Cardiac muscle cell (in vitro differentiated cells and primary cell): Measurements from ENCODE around the gene CHID1. TPM values are rescaled to one million over a fixed set of nuclear protein-coding genes. Genes with fewer than 3 reads are reported as not detected.

Experiments used
- DNase-seq, 2 donors: peaks; one replicate each; pipeline versions ENCODE4 v3.0.0 to v3.0.0-alpha.2; 2010 to 2017; ENCODE audit warnings: low read depth in 1 of 2, low spot score in 1 of 2
- H3K27ac ChIP-seq: fragments of 200-600 bp; sonication (generic); 2 replicates; pipeline ENCODE4 v1.5.1; 2016
- H3K27me3 ChIP-seq: fragments of 200-600 bp; sonication (generic); 2 replicates; pipeline ENCODE4 v1.6.0; 2016; ENCODE audit warnings: control low read depth
- H3K36me3 ChIP-seq: fragments of 200-600 bp; sonication (generic); 2 replicates; pipeline ENCODE4 v1.5.1; 2016; ENCODE audit warnings: control low read depth
- H3K4me1 ChIP-seq: fragments of 200-600 bp; sonication (generic); 2 replicates; pipeline ENCODE4 v1.8.1; 2017; ENCODE audit warnings: low read depth, mild to moderate bottlenecking, mixed run types
- H3K4me3 ChIP-seq: fragments of 200-600 bp; sonication (generic); 2 replicates; pipeline ENCODE4 v1.5.1; 2016; ENCODE audit warnings: mild to moderate bottlenecking
- H3K9me3 ChIP-seq: fragments of 200-600 bp; sonication (generic); 2 replicates; pipeline ENCODE4 v1.5.1; 2017; ENCODE audit warnings: low read depth, mild to moderate bottlenecking, control low read depth
- CTCF ChIP-seq: IDR thresholded peaks from 2 replicates; pipeline ENCODE4 v1.5.1; 2012; ENCODE audit warnings: low read depth, mild to moderate bottlenecking, low read length
- polyA plus RNA-seq: library from polyadenylated mRNA; unstranded; fragments of >200 nt; fragmentation: Nextera tagmentation; extraction: Ambion mirVana; gene quantifications from 2 replicates; pipeline ENCODE4 v1.2.1, GENCODE V29; 2016
- total RNA-seq: library from RNA; depleted of rRNA; stranded (reverse); fragments of >200 nt; gene quantifications from 2 replicates; pipeline ENCODE4 v1.2.3, GENCODE V29; 2016

Gene CHID1
- total and polyA plus RNA-seq, 2 experiments from 2014 or later: 67.7 to 145 TPM

- H3K9me3 ChIP-seq: no peaks in the 10 kb centered on the region
- no peak for TF ChIP-seq CTCF
- peaks cover 34% of the 10 kb centered on the region for H3K36me3 ChIP-seq
- H3K27me3 ChIP-seq: no peaks in the 10 kb centered on the region
- H3K4me3 ChIP-seq: no peak overlapping the region
- H3K27ac ChIP-seq: no peak overlapping the region
- no peaks in the 10 kb centered on the region for H3K4me1 ChIP-seq
- no peak for DNase-seq
Measured at GRCh38 chr11:899724-900123, 10.9 kb downstream of the CHID1 start.

DNA sequence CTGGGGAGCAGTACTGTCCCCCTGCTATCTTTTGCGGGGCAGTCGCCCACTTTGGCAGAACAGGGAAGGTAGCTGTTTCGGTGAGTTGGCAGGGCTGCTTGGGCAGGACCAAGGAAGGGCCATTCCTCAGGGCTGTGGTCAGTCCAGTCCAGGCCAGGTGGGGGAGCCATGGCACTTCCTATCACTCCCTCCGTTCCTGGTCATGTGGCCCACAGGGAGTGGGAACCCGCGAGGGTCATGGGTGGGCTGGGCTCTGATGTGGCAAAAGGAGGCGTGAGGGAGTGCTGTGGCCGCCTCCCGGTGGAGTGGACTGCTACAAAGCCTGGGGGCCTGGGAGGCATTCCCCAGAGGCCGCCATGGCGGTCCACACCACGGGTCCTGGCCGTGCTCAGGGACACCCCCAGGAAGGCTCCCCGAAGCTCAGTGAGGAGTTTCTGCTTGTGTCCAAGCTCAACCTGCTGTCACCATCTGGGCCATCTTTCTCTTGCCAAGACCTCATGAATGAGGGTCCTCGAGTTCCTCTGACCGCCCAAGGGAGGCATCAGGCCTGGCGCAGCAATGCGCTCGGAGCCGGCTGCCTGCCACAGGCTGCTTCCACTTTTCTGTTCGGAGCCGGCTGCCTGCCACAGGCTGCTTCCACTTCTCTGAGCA lies 11.9 kb downstream of the CHID1 start:
- Histone ChIP-seq H3K4me1 (no peaks in the 10 kb centered on the region), H3K27ac (no peak overlapping the region), H3K27me3 (no peaks in the 10 kb centered on the region), H3K9me3 (no peaks in the 10 kb centered on the region), H3K36me3 (peaks cover 26% of the 10 kb centered on the region), H3K4me3 (no peak overlapping the region)
- peak; percentile 8 for TF ChIP-seq CTCF
- DNase-seq: peak; percentile 36 to 41

DNA sequence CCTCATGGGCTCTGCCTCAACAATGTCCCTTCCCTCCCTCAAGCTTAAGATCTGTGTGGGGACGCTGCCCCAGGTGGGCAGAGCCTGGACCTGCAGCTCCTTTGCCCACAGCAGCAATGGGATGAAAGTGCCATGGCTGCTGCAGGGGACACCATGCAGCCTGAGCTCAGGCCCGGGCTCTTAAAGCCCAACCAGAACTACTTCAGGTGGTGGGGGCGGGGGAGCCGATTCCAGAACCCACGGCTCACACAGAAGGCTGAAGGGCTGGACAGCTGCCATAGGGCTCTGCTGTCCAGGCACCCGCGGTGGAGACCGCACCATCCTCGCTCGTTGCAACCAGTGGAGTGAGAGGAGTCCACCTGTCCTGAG lies 12.5 kb downstream of the CHID1 start:
- peak; percentile 47 for TF ChIP-seq CTCF
- Histone ChIP-seq H3K36me3 (peaks cover 26% of the 10 kb centered on the region), H3K9me3 (no peaks in the 10 kb centered on the region), H3K4me1 (no peaks in the 10 kb centered on the region), H3K4me3 (no peak overlapping the region), H3K27ac (no peak overlapping the region), H3K27me3 (no peaks in the 10 kb centered on the region)
- DNase-seq: peak; percentile 32 to 39

DNA sequence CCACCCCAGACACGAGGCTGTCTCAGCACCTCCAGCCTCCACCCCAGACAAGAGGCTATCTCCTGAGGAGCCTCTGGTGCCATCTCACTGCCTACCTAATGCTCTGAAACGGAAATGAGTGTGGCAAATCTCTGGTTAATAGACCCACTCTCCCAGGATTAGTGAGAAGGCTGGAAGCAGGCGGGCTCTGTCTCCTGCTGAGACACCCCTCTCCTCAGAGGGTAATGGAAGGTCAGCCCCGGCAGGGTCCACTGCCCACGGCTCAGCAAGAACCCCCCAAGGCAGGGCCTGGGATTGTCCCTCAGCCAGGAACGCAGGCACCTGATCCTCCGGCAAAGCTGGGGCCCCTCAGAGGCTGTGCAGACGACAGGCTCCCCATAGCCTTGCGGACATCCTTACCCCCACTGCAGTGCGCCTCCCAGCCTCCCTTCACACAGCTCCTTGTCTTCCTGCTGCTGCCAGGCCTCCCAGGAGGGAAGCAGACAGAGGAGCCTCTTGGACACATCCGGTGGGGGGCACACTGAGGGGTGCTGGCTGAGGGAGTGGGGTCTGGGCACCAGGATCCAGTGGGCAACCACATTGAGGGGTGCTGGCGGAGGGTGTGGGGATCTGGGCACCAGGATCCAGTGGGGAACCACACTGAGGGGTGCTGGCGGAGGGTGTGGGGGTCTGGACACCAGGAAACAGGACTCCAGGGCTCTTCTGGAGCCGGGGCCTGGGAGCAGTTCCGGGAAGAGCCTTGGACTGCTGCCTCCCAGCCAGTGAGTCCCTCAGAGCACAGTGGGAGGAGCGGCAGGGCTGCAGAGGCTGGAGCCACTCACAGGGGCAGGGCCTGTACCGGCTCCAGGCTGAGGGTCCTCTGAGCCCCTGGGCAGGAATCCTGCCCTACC lies 13.1 kb downstream of the CHID1 start:
- no peak for TF ChIP-seq CTCF
- no peak for DNase-seq
- no peak overlapping the region for H3K4me3 ChIP-seq
- H3K27ac ChIP-seq: no peak overlapping the region
- H3K36me3 ChIP-seq: peaks cover 26% of the 10 kb centered on the region
- H3K27me3 ChIP-seq: no peaks in the 10 kb centered on the region
- H3K4me1 ChIP-seq: no peaks in the 10 kb centered on the region
- no peaks in the 10 kb centered on the region for H3K9me3 ChIP-seq

GRCh38 chr11:895331-896110 lies 15.1 kb downstream of the CHID1 start:
- Histone ChIP-seq H3K4me1 (no peaks in the 10 kb centered on the region), H3K27ac (no peak overlapping the region), H3K27me3 (no peaks in the 10 kb centered on the region), H3K4me3 (no peak overlapping the region), H3K36me3 (peaks cover 15% of the 10 kb centered on the region), H3K9me3 (no peaks in the 10 kb centered on the region)
- no peak for DNase-seq
- no peak for TF ChIP-seq CTCF
